GM18526 (cell line): Measurements from ENCODE around the gene TMEM198.

ENCODE experiments used
- POLR2A ChIP-seq: IDR thresholded peaks from 3 replicates; pipeline ENCODE4 v1.6.1; 2011; ENCODE audit not compliant: insufficient read length; ENCODE audit errors: extremely low read depth

The TMEM198 gene

GRCh38 chr2:219506153-219506801 lies 37.6 kb upstream of the TMEM198 start:
- TF ChIP-seq POLR2A: no peak

GRCh38 chr2:219506802-219507526 lies 36.9 kb upstream of the TMEM198 start:
- no peak for TF ChIP-seq POLR2A

GRCh38 chr2:219507581-219508443 lies 36.0 kb upstream of the TMEM198 start:
- no peak for TF ChIP-seq POLR2A

- TF ChIP-seq POLR2A: no peak
These were observed 35.4 kb upstream of the TMEM198 start for GRCh38 chr2:219508444-219508734.

- no peak for TF ChIP-seq POLR2A
These were observed 34.7 kb upstream of the TMEM198 start for GRCh38 chr2:219508971-219509779.

GRCh38 chr2:219509780-219510511 lies 33.9 kb upstream of the TMEM198 start:
- TF ChIP-seq POLR2A: no peak

GRCh38 chr2:219510512-219511135 lies 33.2 kb upstream of the TMEM198 start:
- TF ChIP-seq POLR2A: no peak

GRCh38 chr2:219511547-219512325 lies 32.1 kb upstream of the TMEM198 start:
- TF ChIP-seq POLR2A: no peak

GRCh38 chr2:219512524-219513216 lies 31.2 kb upstream of the TMEM198 start:
- no peak for TF ChIP-seq POLR2A

GRCh38 chr2:219513787-219514186 lies 30.0 kb upstream of the TMEM198 start:
- TF ChIP-seq POLR2A: no peak

- no peak for TF ChIP-seq POLR2A
These were observed 29.5 kb upstream of the TMEM198 start, which contains the start of gene ASIC4 for GRCh38 chr2:219514196-219514761. TSS of gene ASIC4 (plus strand) at chr2:219514482. CDS start at chr2:219514725, 243 bp downstream.

GRCh38 chr2:219514836-219515235 lies 29.0 kb upstream of the TMEM198 start:
- no peak for TF ChIP-seq POLR2A
